ENCODE data around the gene RAB11FIP5.

Gene RAB11FIP5

GRCh38 chr2:73033142-73033765 is 79.5 kb downstream of the RAB11FIP5 start:
- DNase-seq: no peak

DNA sequence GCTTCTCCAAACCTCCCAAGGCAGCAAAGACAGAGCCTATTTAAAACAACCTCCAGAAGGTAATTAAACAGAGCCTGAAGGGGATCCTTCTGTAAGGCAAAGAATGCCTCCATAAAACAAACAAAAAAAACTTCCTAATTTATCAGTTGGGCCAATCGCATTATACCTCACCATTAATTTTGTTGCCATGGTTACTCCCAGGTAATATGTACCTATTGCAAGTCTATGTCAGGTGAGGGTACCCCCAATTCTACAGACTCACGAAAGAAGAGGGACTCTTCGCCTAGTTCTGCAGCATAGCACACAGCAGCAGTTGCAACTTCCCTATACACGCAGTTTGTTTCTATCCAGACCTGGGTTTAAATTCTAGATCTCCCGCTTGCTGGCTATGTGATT is 80.0 kb downstream of the RAB11FIP5 start:
- no peak for DNase-seq

DNA sequence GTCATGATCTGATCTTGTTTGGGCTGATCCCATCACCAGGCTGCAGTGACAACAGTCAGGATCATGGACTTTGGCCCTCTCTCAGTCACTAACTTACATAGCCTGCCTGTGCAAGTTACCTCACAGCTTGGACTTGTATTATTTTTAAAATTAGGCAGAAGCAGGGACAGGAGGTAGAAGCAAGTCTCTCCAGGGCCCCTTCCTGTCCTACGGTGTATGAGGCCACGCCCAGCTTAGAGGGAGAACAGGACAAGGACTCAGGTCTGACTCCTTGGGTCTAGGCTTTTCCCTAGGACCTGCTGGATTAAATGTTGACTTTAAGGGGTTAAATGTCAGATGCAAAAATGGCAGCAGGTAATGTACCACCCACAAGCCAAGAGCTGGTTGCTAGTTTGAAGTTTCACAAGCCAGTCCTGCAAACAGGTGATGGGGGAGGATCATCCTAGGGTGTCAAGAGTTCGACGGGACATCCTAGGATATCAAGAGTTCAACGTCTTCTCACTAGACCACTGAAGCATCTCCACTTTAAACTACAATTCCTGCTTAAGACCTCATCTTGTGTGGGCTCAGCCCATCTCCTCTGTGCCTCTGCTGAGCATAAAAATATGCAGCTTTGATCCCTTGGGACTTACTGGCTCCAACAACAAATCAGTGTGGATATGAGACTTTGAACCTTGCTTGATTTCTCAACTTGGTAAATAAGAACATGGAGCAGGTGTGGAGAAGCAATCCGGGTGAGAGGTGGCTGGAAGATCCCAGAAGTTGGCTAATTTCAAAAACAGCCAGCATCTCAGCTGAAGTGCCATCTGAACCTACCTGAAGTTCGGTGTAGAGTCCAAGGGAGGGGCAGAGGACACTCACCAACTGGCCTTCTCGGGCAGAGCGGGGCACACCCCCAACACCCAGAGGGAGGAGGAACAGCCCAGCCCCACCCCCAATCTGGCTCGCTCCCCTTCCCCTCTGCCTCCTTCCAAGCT is 80.7 kb downstream of the RAB11FIP5 start:
- DNase-seq: no peak

GRCh38 chr2:73031095-73031678 is 81.6 kb downstream of the RAB11FIP5 start:
- DNase-seq: no peak

GRCh38 chr2:73028841-73029240 is 83.9 kb downstream of the RAB11FIP5 start:
- no peak for DNase-seq

- DNase-seq: no peak
Observed at GRCh38 chr2:73027340-73027739, 85.4 kb downstream of the RAB11FIP5 start.

GRCh38 chr2:73023497-73023896 is 89.3 kb downstream of the RAB11FIP5 start:
- no peak for DNase-seq
